IMR-90 (cell line): ENCODE measurements around the gene GMEB2.

Experiments used
- CHD1 ChIP-seq: IDR thresholded peaks from 2 replicates; pipeline ENCODE4 v1.6.1; 2012; ENCODE audit warnings: low read depth, low read length, improper control_type of control experiment
- FOS ChIP-seq: fragments of 150-350 bp; IDR thresholded peaks from 2 replicates; pipeline ENCODE4 v1.6.1; 2016; ENCODE audit warnings: low read depth, low read length
- MAFK ChIP-seq: IDR thresholded peaks from 2 replicates; pipeline ENCODE4 v1.6.1; 2012; ENCODE audit warnings: low read depth, low read length, improper control_type of control experiment
- MXI1 ChIP-seq: IDR thresholded peaks from 2 replicates; pipeline ENCODE4 v1.6.1; 2012; ENCODE audit warnings: low read depth, mild to moderate bottlenecking, low read length, moderate library complexity, borderline replicate concordance
- NFE2L2 ChIP-seq: fragments of 150-350 bp; IDR thresholded peaks from 2 replicates; pipeline ENCODE4 v1.6.1; 2016; ENCODE audit warnings: low read depth, mild to moderate bottlenecking, low read length
- POLR2A ChIP-seq: IDR thresholded peaks from 2 replicates; pipeline ENCODE4 v1.6.1; 2012; ENCODE audit warnings: mild to moderate bottlenecking, low read depth, low read length
- RAD21 ChIP-seq: IDR thresholded peaks from 2 replicates; pipeline ENCODE4 v1.6.1; 2012; ENCODE audit warnings: low read length, improper control_type of control experiment
- RCOR1 ChIP-seq: IDR thresholded peaks from 2 replicates; pipeline ENCODE4 v1.6.1; 2012; ENCODE audit warnings: mild to moderate bottlenecking, low read length, improper control_type of control experiment; ENCODE audit not compliant: insufficient replicate concordance
- RFX5 ChIP-seq: IDR thresholded peaks from 2 replicates; pipeline ENCODE4 v1.8.0; 2012; ENCODE audit warnings: low read depth, mild to moderate bottlenecking, low read length, moderate library complexity
- SMC3 ChIP-seq: fragments of 150-350 bp; IDR thresholded peaks from 2 replicates; pipeline ENCODE4 v1.6.1; 2016; ENCODE audit warnings: low read depth, mild to moderate bottlenecking, antibody characterized with exemption, low read length, moderate library complexity
- TF ChIP-seq, protein P1 (sequence below): conservative IDR thresholded peaks from 2 replicates; pipeline ENCODE4 v1.5.1; 2012; ENCODE audit warnings: mild to moderate bottlenecking, low read depth, low read length, improper control_type of control experiment
- TF ChIP-seq, protein P2 (sequence below): fragments of 150-350 bp; IDR thresholded peaks from 2 replicates; pipeline ENCODE4 v1.6.1; 2017; ENCODE audit warnings: mild to moderate bottlenecking, antibody characterized with exemption, low read length, low read depth

DNA sequence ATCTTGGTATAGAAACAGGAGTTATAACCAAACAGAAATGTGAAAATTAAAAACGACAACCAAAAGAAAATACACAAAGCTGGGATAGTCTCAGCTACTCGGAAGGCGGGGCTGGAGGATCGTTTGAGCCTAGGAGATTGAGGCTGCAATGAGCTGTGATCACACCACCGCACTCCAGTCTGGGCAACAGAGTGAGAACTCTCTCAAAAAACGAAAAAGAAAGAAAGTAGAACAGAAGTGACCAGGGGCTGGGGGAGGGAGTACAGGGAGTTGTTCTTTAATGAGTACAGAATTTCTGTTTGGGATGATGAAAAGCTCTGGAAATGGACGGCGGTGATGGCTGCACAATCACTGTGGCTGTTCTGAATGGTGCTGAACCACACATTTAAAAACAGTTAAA lies 5.9 kb downstream of the GMEB2 start:
- TF ChIP-seq, protein P1, sequence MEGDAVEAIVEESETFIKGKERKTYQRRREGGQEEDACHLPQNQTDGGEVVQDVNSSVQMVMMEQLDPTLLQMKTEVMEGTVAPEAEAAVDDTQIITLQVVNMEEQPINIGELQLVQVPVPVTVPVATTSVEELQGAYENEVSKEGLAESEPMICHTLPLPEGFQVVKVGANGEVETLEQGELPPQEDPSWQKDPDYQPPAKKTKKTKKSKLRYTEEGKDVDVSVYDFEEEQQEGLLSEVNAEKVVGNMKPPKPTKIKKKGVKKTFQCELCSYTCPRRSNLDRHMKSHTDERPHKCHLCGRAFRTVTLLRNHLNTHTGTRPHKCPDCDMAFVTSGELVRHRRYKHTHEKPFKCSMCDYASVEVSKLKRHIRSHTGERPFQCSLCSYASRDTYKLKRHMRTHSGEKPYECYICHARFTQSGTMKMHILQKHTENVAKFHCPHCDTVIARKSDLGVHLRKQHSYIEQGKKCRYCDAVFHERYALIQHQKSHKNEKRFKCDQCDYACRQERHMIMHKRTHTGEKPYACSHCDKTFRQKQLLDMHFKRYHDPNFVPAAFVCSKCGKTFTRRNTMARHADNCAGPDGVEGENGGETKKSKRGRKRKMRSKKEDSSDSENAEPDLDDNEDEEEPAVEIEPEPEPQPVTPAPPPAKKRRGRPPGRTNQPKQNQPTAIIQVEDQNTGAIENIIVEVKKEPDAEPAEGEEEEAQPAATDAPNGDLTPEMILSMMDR, result no peak
- TF ChIP-seq FOS, result no peak
- TF ChIP-seq SMC3, result no peak
- TF ChIP-seq MXI1, result no peak
- TF ChIP-seq MAFK, result no peak
- TF ChIP-seq POLR2A, result no peak
- TF ChIP-seq RAD21, result no peak
- TF ChIP-seq CHD1, result no peak
- TF ChIP-seq, protein P2, sequence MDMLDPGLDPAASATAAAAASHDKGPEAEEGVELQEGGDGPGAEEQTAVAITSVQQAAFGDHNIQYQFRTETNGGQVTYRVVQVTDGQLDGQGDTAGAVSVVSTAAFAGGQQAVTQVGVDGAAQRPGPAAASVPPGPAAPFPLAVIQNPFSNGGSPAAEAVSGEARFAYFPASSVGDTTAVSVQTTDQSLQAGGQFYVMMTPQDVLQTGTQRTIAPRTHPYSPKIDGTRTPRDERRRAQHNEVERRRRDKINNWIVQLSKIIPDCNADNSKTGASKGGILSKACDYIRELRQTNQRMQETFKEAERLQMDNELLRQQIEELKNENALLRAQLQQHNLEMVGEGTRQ, result no peak
- no peak for TF ChIP-seq RFX5
- no peak for TF ChIP-seq NFE2L2
- TF ChIP-seq RCOR1, result no peak
